Measurements from ENCODE around the gene CDK9.

The CDK9 gene

GRCh38 chr9:127769929-127770582 is 15.8 kb upstream of the CDK9 start:
- Histone ChIP-seq H3K27me3 (replicated peaks) (no peaks in the 10 kb centered on the region), H3K4me3 (ENCODE audit: low read depth, low read length) (no peak overlapping the region), H3K36me3 (replicated peaks) (no peaks in the 10 kb centered on the region), H3K27ac (no peak overlapping the region)
- in situ Hi-C loops (cut with HindIII; ENCODE audit: low pct_ligation_motif_present, low sequenced_read_pairs): loop anchor here (25.0 kb wide), 1 partner anchor 92 kb away; the partner anchor contains the start of gene ENG
- DNase-seq: no peak
- TF ChIP-seq CTCF (IDR thresholded peaks at IDR 0.05; ENCODE audit: low read depth, low read length, missing control alignments): no peak

- Histone ChIP-seq H3K4me3 (ENCODE audit: low read depth, low read length) (peak overlapping the region; percentile 56), H3K27ac (no peak overlapping the region), H3K36me3 (replicated peaks) (no peaks in the 10 kb centered on the region), H3K27me3 (replicated peaks) (no peaks in the 10 kb centered on the region)
- no peak for TF ChIP-seq CTCF (IDR thresholded peaks at IDR 0.05; ENCODE audit: low read depth, low read length, missing control alignments)
- no peak for DNase-seq
- in situ Hi-C loops (cut with HindIII; ENCODE audit: low pct_ligation_motif_present, low sequenced_read_pairs): loop anchor here (25.0 kb wide), 1 partner anchor 92 kb away; the partner anchor contains the start of gene ENG
Measured at GRCh38 chr9:127770583-127770904, 15.3 kb upstream of the CDK9 start.

GRCh38 chr9:127770905-127771569 is 14.8 kb upstream of the CDK9 start:
- Histone ChIP-seq H3K27ac (no peak overlapping the region), H3K27me3 (replicated peaks) (no peaks in the 10 kb centered on the region), H3K36me3 (replicated peaks) (no peaks in the 10 kb centered on the region), H3K4me3 (ENCODE audit: low read depth, low read length) (peak overlapping the region; percentile 56)
- in situ Hi-C loops (cut with HindIII; ENCODE audit: low pct_ligation_motif_present, low sequenced_read_pairs): loop anchor here (25.0 kb wide), 1 partner anchor 91 kb away; the partner anchor contains the start of gene ENG
- peak; percentile 97 for DNase-seq
- TF ChIP-seq CTCF (IDR thresholded peaks at IDR 0.05; ENCODE audit: low read depth, low read length, missing control alignments): no peak

- H3K36me3 ChIP-seq (replicated peaks): no peaks in the 10 kb centered on the region
Measured at GRCh38 chr9:127771570-127772189, 14.2 kb upstream of the CDK9 start.

GRCh38 chr9:127772603-127773002 is 13.2 kb upstream of the CDK9 start:
- H3K27me3 ChIP-seq (replicated peaks): no peaks in the 10 kb centered on the region
- H3K4me3 ChIP-seq (ENCODE audit: low read depth, low read length): no peak overlapping the region
- TF ChIP-seq CTCF (IDR thresholded peaks at IDR 0.05; ENCODE audit: low read depth, low read length, missing control alignments): no peak
- in situ Hi-C loops (cut with HindIII; ENCODE audit: low pct_ligation_motif_present, low sequenced_read_pairs): loop anchor here (25.0 kb wide), 1 partner anchor 90 kb away; the partner anchor contains the start of gene ENG
- no peaks in the 10 kb centered on the region for H3K36me3 ChIP-seq (replicated peaks)
- no peak overlapping the region for H3K27ac ChIP-seq
- DNase-seq: no peak

More at GRCh38 chr9:127771570-127772189, 14.2 kb upstream of the CDK9 start:
- DNase-seq: no peak
- in situ Hi-C loops (cut with HindIII; ENCODE audit: low pct_ligation_motif_present, low sequenced_read_pairs): loop anchor here (25.0 kb wide), 1 partner anchor 91 kb away; the partner anchor contains the start of gene ENG
- no peak for TF ChIP-seq CTCF (IDR thresholded peaks at IDR 0.05; ENCODE audit: low read depth, low read length, missing control alignments)
- Histone ChIP-seq H3K27ac (no peak overlapping the region), H3K4me3 (ENCODE audit: low read depth, low read length) (peak overlapping the region; percentile 56), H3K27me3 (replicated peaks) (no peaks in the 10 kb centered on the region)
